Left colon (tissue), 2 donors: Measurements from ENCODE around the gene TCF25. TPM values are rescaled to one million over a fixed set of nuclear protein-coding genes. Genes with fewer than 3 reads are reported as not detected.

ENCODE experiments used
- ATAC-seq: fragments of 200-7000 bp; cut with Tn5 transposase; one replicate; pipeline ENCODE4 v1.9.1; 2020; ENCODE audit warnings: mild to moderate bottlenecking, moderate library complexity
- DNase-seq, 2 donors: peaks; one replicate each; pipeline ENCODE4 v3.0.0-alpha.2; 2020
- intact Hi-C, 2 donors: fragments of 100-400 bp; cut with DNase I in 1 of 2; cut with micrococcal nuclease in 1 of 2; formaldehyde crosslinking; loops; one replicate each; pipeline versions ENCODE4 v1.11.2 to v1.14.0; 2022; cut with DNase I, micrococcal nuclease
- total RNA-seq, 2 donors: library from RNA; stranded (reverse); fragmentation: NEBNext Ultra II Directional; extraction: Animal tissue kit (Norgen Biotek cat#: 25700); gene quantifications; one replicate each; pipeline ENCODE4 v1.2.1, GENCODE V29; 2021
- donor health status: DM: no; HTN: no; CAD: no.
- donor health status: DM: yes; HTN: yes; CAD: no.

Gene TCF25
- total RNA-seq, 2 donors from 2014 or later = 152 to 210 TPM

DNA sequence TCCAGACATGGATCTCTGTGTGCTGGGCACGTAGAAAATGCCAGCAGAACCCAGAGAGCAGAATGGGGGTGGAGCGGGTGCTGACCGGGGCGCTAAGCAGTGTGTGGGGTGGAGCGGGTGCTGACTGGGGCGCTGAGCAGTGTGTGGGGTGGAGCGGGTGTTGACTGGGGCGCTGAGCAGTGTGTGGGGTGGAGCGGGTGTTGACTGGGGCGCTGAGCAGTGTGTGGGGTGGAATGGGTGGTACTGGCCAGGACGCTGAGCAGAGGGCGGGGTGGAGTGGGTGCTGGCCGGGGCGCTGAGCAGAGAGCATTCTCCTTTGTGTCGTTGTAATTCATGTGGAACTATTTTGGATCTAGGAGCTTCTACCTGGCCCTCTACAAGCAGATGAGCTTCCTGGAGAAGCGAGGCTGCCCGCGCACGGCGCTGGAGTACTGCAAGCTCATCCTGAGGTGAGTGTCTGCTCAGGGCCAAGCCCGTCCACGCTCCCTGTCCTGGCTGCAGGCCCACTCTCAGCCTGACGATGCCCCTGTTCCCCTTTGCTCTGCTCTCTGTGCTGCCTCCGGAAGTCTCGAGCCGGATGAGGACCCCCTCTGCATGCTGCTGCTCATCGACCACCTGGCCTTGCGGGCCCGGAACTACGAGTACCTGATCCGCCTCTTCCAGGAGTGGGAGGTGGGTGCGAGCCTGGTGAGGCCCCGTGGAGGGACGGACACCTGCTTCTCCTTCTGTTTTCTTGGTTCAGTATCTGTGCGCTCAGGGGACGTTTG lies 25.0 kb downstream of the TCF25 start:
- no peak for DNase-seq
- peak; percentile 75 for ATAC-seq
- intact Hi-C loops = no loop called here

- no peak for ATAC-seq
- intact Hi-C loops = no loop called here
- DNase-seq = no peak
Measured at GRCh38 chr16:89899879-89900481, 26.6 kb downstream of the TCF25 start.

DNA sequence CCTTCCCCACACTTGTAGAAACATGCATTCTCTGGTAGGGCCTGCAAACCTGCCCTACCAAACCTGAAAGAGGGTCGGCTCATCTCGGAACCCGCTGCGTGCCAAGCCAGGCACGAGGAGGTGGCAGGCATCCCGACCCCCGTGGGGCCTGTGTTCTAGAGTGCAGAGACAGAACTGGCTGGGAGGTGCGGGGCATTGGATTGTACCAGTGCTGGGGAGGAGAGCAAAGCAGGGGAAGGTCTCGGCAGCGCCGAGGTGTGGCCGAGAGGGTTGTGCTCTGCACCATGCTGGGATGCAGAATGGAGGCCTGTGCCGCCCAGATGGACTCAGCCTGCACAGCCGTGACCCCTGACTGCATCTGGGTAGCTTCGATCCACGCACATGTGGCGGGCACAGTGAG lies 27.5 kb downstream of the TCF25 start:
- no peak for DNase-seq
- intact Hi-C loops = no loop called here
- ATAC-seq = no peak

- intact Hi-C loops = no loop called here
- DNase-seq (no peak), ATAC-seq (no peak)
Measured at GRCh38 chr16:89902980-89903379, 29.6 kb downstream of the TCF25 start.

- no peak for DNase-seq
- peak; percentile 3 for ATAC-seq
Measured at GRCh38 chr16:89903908-89904515, 30.6 kb downstream of the TCF25 start.

DNA sequence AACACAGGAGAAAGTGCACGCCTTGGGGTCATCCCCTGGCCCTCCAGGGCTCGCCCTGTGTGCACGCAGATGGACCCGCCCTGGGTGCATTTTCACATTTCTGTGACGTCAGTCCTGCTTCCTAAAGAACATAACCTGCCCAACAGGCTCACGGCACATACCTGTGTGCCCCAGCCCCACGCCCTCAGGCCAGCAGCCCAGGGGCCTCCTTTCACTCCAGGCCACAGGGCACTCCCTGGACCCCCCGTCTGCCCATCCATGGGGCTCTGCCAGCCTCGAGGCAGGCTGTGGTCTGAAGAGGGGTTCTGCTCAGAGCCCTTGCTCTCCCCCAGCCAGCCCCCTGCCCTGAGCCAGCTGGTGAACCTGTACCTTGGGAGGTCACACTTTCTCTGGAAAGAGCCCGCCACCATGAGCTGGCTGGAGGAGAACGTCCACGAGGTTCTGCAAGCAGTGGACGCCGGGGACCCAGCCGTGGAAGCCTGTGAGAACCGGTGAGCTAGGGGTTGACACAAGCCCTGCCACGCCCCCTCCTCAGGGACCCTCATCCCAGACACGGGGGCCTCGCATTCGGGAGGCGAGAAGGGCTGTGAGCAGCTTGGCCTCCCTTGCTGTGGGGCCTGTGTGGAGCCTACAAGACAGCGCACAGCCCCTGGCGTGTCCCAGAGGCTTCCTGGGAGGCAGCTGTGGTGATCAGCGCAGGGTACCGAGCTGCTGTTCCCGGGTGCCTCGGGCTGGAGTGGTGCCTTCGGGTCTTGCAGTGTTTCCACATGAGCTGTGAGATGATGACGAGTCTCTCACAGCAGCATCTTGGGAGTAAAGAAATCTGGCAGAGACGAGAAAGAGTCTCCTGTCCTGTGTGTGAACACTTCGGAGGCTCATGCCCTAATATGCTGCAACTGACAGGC lies 31.5 kb downstream of the TCF25 start:
- DNase-seq = no peak
- ATAC-seq = peak; percentile 17
- intact Hi-C loops = no loop called here

More at GRCh38 chr16:89903908-89904515, 30.6 kb downstream of the TCF25 start:
- intact Hi-C loops = no loop called here

DNA sequence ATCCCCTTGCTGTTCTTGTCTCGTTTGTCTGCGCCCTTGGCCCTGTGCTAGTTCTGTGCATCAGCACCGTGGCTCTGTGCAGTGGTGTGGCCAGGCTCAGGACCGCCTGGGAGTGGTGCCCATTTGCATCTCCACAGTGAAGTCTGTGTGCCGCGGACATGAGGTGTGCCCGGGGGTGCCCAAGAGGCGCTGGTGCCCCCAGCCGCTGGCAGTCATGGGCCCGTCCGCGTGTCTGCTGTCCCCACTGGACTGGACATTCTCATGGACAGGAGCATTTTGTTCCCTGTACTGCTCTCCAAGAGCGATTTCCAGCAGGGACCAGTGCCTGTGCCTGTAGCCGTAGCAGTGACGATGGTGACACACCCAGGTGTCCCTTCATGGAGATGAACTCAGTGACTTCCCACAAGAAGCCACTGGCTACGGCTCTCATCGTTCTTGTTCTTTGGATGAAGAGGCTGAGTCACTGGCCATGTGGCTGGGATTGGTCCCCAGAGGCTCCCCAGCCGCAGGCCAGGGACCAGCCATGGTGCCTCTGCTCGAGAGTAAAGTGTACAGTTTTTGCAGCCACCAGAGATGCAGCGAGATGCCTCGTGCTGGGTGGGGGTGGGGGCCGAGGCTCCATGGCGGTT lies 32.2 kb downstream of the TCF25 start:
- DNase-seq (no peak), ATAC-seq (no peak)
- intact Hi-C loops = no loop called here

DNA sequence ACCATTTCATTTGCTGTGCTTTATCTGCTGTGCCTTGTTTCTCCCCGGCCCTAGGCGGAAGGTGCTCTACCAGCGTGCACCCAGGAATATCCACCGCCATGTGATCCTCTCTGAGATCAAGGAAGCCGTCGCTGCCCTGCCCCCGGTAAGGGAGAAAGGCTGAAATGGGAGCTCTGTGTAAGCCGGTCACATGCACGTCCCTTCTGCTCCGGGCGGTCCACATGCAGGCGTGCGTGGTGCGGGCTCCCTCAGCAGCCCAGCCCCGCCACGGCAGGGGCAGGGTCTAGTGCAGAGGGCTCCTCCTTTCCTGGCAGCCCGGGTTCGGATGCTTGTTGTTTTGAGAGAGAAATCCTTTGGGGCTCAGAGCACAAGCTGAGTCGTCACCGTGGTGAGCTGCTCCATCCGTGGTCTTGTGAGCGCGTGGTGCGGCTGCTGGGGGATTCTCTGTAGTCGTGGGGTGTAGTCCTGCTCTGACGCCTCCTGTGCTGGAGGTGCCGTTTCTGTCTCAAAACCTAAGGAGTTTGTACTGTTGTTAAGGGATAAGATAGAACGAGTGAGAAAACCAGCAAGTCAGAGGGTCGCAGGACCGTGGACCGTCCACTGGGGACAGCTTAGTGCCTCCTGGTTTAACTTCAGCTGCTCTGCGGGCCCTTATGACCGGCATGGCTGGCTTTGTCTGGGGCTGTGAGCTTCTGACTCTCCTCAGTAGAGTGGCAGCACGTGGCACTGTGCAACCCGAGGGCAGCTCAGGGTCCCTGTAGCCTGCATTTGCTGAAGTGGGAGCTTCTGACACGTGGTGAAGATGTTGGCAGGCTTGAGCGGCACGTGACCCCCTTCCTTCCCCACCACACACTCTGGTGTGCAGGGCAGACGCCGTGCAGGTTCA lies 33.0 kb downstream of the TCF25 start:
- ATAC-seq (no peak), DNase-seq (no peak)
- intact Hi-C loops = no loop called here

DNA sequence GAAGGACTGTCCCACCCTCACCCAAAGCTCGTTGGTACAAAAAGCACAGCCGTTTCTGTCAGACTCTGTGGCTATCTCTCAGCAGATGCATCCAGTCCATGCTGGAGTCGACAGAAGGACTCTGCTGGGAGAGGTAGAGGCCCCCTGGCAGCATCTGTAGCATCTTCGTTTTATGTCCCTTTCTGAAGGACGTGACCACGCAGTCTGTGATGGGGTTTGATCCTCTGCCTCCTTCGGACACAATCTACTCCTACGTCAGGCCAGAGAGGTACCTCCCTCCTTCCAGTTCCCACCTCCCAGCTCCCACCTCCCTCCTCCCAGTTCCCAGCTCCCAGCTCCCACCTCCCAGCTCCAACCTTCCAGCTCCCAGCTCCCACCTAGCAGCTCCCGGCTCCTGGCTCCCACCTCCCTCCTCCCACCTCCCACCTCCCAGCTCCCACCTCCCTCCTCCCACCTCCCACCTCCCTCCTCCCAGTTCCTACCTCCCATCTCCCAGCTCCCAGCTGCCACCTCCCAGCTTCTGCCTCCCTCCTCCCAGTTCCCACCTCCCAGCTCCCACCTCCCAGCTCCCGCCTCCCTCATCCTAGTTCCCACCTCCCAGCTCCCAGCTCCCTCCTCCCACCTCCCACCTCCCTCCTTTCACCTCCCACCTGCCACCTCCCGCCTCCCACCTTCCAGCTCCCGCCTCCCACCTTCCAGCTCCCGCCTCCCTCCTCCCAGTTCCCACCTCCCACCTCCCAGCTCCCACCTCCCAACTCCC lies 33.8 kb downstream of the TCF25 start:
- DNase-seq (no peak), ATAC-seq (no peak)
- intact Hi-C loops = no loop called here

GRCh38 chr16:89908236-89908635 lies 34.8 kb downstream of the TCF25 start:
- DNase-seq (no peak), ATAC-seq (no peak)
- intact Hi-C loops = no loop called here

DNA sequence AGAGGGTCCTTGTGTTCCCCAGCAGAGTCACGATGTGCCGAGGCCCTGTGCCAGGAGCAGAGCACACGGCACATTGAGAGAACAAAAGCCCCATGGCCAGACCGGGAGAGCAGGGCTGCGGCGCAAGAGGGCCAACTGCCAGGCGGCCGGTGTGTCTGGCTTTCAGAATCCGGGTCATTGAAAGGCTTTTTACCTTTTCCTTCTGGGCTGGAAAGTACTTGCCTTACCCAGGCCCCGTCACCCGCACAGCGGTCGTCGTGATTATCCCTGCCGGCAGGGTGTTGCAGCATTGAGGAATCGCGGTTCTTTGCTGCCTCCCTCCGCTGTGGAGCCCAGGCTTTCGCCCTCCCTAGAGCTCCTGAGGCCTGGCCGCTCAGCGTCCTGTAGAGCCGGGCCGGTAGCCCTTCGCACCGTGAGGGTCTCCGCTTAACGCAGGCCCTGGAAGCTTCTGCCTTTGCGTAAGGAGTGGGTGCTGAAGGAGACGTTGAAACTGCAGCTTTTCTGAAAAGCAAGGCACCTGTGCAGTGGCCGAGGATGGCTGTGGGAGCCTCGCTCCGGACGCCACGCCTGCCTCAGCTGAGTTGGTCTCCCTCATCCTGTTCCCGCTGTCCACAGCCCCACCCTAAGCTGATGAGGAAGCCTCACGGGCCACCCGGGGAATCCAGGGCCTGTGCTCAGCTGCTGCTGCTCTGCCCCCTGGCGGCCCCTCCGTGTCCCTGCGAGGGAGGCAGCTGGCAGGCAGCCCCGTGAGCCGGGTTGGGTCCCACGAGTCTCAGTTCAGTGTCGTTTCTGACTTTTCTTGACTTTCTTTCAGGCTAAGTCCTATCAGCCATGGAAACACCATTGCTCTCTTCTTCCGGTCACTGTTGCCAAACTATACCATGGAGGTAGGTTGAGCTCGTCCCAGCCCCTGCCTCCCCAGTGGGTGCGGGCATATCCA lies 36.7 kb downstream of the TCF25 start:
- peak; percentile 77 to 84 for DNase-seq
- ATAC-seq = peak; percentile 90
- intact Hi-C loops = no loop called here

DNA sequence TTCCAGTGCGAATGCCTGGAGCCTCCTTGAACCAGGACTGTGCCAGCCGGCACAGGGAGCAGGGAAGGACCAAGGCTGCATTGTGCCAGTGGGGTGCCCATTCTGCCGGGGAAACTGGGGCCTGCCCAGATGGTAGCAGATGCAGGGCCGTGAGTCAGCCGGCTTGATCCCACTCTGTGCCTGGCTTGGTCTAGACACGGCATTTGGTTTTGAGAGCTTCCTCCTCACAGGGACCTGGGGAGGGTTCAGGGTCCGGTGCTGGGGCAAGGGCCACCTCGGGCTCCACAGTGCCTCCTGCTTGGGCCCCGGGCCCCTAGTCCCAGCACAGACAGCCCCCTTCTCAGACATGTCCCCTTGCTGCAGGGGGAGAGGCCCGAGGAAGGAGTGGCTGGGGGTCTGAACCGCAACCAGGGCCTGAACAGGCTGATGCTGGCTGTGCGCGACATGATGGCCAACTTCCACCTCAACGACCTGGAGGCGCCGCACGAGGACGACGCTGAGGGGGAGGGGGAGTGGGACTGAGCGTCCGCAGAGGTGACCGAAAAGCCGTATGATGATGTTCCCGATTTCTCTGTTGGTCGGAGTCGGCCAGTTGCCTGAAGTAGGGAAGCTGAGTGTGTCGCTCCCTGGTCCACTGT lies 37.4 kb downstream of the TCF25 start:
- no peak for DNase-seq
- intact Hi-C loops = no loop called here
- peak; percentile 6 for ATAC-seq

DNA sequence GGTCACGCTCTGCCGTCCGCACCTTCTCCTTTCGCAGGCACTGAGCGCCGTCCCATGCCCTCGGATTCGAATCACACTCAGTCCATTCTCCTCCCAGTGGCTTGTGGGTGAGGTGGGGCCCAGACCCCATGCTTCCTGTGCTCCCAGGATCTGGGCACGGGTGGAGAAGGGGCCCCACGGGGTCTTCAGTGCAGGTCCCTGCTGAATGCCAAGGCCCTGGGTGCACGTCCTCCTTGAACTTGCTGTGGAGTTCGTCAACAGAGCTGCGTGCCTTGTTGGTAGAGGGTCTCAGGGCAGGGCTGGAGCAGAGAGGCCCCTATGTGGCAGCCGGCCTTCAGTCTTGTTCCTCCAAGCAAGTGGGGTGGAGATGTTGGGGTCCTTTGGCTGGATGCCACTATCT lies 38.0 kb downstream of the TCF25 start:
- intact Hi-C loops = no loop called here
- DNase-seq (no peak), ATAC-seq (no peak)

DNA sequence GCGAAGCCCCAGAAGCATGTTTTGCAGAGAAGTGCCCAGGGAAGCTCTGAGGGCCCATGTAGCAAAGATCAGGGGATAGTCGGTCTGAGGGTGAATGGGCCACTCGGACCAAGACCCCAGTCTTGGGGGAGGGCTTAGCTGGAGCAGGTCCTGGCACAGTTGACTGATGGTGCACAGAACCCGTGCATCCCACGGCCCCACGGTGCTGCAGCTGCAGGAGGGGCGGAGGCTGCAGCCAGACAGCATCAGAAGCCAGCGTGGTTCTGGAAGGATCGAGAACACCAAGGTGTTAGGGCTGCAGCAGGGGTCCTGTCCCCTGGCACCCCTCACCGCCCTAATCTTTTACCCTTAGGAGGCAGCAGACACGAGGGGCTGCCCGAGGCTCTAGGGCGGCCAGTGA lies 38.8 kb downstream of the TCF25 start:
- intact Hi-C loops = no loop called here
- no peak for DNase-seq
- ATAC-seq = no peak

GRCh38 chr16:89912627-89913026 lies 39.2 kb downstream of the TCF25 start:
- DNase-seq (no peak), ATAC-seq (no peak)
- intact Hi-C loops = no loop called here
